Panc1 (cell line): ENCODE results near the gene FMNL3.

ENCODE experiments used
- CTCF ChIP-seq: fragments of 450-650 bp; IDR thresholded peaks from 2 replicates; pipeline ENCODE4 v1.5.1; 2017; ENCODE audit warnings: mild to moderate bottlenecking
- REST ChIP-seq, 2 experiments: IDR thresholded peaks; 2 replicates each; pipeline ENCODE4 v1.6.1; 2011 to 2012; ENCODE audit warnings: low read depth in 2 of 2, control low read depth in 1 of 2, low read length in 1 of 2, mild to moderate bottlenecking in 1 of 2, moderate library complexity in 1 of 2; ENCODE audit not compliant: insufficient read depth in 1 of 2

GRCh38 chr12:49689785-49690184 lies 17.4 kb downstream of the FMNL3 start:
- TF ChIP-seq CTCF (no peak), REST (IDR thresholded peaks at IDR 0.05; ENCODE audit: insufficient read depth in 1 of 2, low read depth in 2 of 2, low read length in 1 of 2) (no peak)
